NB4 (cell line): ENCODE data around the gene ACIN1.

Experiments
- DNase-seq: peaks from one replicate; pipeline ENCODE4 v3.0.0; 2010; ENCODE audit warnings: low read depth
- H3K4me3 ChIP-seq: one replicate; pipeline ENCODE4 v1.5.1; 2011; ENCODE audit warnings: mild to moderate bottlenecking, low read depth, low read length, moderate library complexity
- CTCF ChIP-seq: IDR thresholded peaks from one replicate; pipeline ENCODE4 v1.5.1; 2012; ENCODE audit warnings: low read depth, low read length
- MYC ChIP-seq: IDR thresholded peaks from 2 replicates; pipeline ENCODE4 v1.6.1; 2011; ENCODE audit warnings: low read depth, low read length
- POLR2A ChIP-seq: IDR thresholded peaks from 2 replicates; pipeline ENCODE4 v1.6.1; 2011; ENCODE audit warnings: mild to moderate bottlenecking; ENCODE audit not compliant: insufficient read length; ENCODE audit errors: extremely low read depth
- TF ChIP-seq, protein P1 (sequence below): IDR thresholded peaks from 2 replicates; pipeline ENCODE4 v1.6.1; 2011; ENCODE audit warnings: low read depth, low read length

Gene ACIN1

GRCh38 chr14:23117371-23118020 is 22.6 kb upstream of the ACIN1 start:
- no peak for TF ChIP-seq POLR2A
- TF ChIP-seq MYC, result no peak
- TF ChIP-seq CTCF, result no peak
- TF ChIP-seq, protein P1, sequence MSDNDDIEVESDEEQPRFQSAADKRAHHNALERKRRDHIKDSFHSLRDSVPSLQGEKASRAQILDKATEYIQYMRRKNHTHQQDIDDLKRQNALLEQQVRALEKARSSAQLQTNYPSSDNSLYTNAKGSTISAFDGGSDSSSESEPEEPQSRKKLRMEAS, result 0 out of 2 replicates have a peak, but pooled peaks have one; percentile 6
- peak overlapping the region; percentile 96 for H3K4me3 ChIP-seq
- DNase-seq, result peak; percentile 73

DNA sequence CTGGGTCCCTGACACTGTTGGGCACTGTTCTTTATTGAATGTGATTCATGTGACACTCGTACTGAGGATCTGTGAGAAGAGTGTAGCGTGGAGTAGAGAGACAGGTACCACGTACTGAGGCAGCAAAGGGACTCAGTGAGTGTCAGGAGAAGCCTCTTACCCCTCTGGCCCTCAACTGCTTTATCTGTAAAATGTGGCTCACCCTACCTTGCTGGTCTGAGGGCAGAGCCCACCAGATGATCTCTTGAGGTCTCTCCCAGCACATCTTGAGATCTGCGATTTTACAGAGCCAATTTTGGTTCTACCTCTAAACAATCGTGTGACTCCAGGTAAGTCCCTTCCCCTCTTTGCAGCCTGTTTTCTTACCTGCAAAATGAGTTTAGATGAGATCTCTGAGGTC is 21.0 kb upstream of the ACIN1 start:
- TF ChIP-seq CTCF (no peak), POLR2A (no peak), MYC (no peak)
- TF ChIP-seq, protein P1, result no peak
- H3K4me3 ChIP-seq, result peak overlapping the region; percentile 96
- peak; percentile 53 for DNase-seq

DNA sequence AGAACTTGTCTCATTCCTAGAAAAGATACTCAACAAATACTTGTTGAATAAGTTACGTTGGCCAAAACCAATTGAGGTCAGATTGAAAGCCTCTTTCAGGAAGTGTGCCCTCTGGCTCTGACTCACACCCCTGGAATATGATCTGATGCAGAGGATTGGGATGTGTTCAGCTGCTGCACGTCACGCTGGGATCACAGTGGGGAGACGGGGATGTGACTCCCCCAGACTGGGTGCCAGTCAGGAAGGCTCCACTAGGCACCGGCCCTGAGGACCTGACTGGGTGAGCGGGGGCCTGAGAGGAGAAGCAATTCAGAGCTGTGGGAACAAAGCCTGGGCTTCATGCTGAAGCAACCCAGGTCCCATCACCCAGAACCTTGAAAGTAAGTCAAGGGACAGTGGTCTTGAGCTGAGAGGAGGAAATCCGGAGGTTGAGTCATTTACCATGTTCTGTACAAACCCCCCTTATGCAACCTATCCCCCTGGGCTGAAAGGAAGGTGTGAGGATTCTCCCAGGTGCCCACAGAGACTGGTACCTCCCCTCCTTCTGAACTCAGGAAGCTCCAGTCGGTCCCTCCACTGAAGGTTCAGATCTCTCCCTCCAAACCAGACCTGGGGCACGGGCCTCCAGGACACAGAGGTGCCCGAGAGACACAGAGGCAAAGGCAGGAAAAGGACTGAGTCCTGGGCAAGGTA is 20.2 kb upstream of the ACIN1 start:
- H3K4me3 ChIP-seq, result peak overlapping the region; percentile 96
- DNase-seq, result peak; percentile 83
- TF ChIP-seq CTCF, result no peak
- TF ChIP-seq, protein P1, result 0 out of 2 replicates have a peak, but pooled peaks have one; percentile 16
- no peak for TF ChIP-seq POLR2A
- TF ChIP-seq MYC, result peak; percentile 31; the same call in 1 of the 2 replicates

DNA sequence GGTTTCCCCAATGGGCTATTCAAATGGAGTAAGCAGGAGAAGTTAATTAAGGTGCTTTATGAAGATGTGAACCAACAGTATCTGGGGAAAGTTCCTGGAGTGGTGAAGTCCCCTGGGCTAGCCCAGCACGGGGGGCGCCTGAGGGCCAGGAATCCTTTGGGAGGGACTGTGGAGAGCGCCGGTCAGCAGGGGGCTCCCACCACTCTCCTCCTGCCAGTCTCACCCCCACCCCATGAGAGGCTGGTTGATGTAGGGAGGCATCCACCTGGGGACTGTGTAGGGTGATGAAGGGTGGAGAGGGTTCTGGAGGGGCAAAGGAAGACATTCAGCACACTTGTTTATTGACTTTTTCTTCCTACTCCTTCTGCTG is 19.7 kb upstream of the ACIN1 start:
- TF ChIP-seq, protein P1, result no peak
- TF ChIP-seq CTCF, result no peak
- TF ChIP-seq POLR2A, result no peak
- TF ChIP-seq MYC, result no peak
- no peak for DNase-seq
- H3K4me3 ChIP-seq, result peak overlapping the region; percentile 96

GRCh38 chr14:23114120-23114458 is 19.2 kb upstream of the ACIN1 start:
- no peak for DNase-seq
- no peak for TF ChIP-seq POLR2A
- TF ChIP-seq, protein P1, result no peak
- no peak for TF ChIP-seq MYC
- no peak for TF ChIP-seq CTCF
- peak overlapping the region; percentile 37 for H3K4me3 ChIP-seq
